ENCODE measurements around the gene GPAM. TPM values are rescaled to one million over a fixed set of nuclear protein-coding genes. Genes with fewer than 3 reads are reported as not detected.

GPAM gene
- total RNA-seq, 2 donors from 2014 or later: 7.8 to 9.3 TPM

DNA sequence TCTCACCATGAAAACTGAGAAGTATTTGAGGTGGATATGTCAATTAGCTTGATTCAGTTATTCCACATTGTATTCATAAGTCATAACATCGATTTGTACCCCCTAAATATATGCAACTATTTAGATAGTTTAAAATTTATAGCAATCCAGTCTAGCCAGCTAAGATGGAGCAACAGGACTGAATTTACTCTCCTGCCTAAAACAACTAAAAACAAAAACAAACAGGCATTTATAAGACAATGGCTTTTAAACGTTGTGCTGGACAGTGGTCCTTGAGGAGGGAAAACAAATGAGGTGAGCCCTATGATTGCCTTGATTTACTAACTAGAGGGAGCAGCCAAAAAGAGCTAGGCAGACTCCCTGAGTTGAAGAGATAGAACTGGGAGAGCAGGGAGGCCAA, 814 bp upstream of the GPAM start:
- H3K27ac ChIP-seq: peak overlapping the region in 1 of 2 donors; percentile 84
- H3K4me1 ChIP-seq: peaks cover 0 to 13% of the 10 kb centered on the region in 2 donors
- H3K36me3 ChIP-seq: no peaks in the 10 kb centered on the region
- H3K9me3 ChIP-seq: no peaks in the 10 kb centered on the region
- H3K4me3 ChIP-seq: peak overlapping the region in 1 of 2 donors; percentile 92
- TF ChIP-seq, protein P1, sequence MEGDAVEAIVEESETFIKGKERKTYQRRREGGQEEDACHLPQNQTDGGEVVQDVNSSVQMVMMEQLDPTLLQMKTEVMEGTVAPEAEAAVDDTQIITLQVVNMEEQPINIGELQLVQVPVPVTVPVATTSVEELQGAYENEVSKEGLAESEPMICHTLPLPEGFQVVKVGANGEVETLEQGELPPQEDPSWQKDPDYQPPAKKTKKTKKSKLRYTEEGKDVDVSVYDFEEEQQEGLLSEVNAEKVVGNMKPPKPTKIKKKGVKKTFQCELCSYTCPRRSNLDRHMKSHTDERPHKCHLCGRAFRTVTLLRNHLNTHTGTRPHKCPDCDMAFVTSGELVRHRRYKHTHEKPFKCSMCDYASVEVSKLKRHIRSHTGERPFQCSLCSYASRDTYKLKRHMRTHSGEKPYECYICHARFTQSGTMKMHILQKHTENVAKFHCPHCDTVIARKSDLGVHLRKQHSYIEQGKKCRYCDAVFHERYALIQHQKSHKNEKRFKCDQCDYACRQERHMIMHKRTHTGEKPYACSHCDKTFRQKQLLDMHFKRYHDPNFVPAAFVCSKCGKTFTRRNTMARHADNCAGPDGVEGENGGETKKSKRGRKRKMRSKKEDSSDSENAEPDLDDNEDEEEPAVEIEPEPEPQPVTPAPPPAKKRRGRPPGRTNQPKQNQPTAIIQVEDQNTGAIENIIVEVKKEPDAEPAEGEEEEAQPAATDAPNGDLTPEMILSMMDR (IDR thresholded peaks at IDR 0.05): no peak
- no peaks in the 10 kb centered on the region for H3K27me3 ChIP-seq
- no peak for DNase-seq (ENCODE audit: low spot score)

DNA sequence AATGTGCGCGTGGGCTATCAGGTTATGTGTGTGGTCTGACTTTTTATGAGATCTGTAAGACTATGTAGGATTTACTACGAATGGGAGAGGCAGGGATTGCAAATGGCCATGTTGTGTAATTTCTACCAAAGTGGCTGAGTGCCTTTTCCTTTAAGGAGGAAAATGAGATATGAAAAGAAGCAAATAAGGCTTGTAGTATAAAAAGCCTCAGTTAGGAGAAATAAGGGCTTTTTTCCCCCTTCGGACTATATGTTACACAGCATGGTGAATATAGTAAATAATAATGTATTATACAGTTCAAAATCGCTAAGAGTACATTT, 447 bp upstream of the GPAM start:
- peaks cover 0 to 13% of the 10 kb centered on the region in 2 donors for H3K4me1 ChIP-seq
- no peak for DNase-seq (ENCODE audit: low spot score)
- no peaks in the 10 kb centered on the region for H3K36me3 ChIP-seq
- no peaks in the 10 kb centered on the region for H3K9me3 ChIP-seq
- H3K27ac ChIP-seq: peak overlapping the region; percentile 77 to 84
- no peaks in the 10 kb centered on the region for H3K27me3 ChIP-seq
- H3K4me3 ChIP-seq: peak overlapping the region; percentile 73 to 92
- TF ChIP-seq, protein P1 (IDR thresholded peaks at IDR 0.05): no peak

DNA sequence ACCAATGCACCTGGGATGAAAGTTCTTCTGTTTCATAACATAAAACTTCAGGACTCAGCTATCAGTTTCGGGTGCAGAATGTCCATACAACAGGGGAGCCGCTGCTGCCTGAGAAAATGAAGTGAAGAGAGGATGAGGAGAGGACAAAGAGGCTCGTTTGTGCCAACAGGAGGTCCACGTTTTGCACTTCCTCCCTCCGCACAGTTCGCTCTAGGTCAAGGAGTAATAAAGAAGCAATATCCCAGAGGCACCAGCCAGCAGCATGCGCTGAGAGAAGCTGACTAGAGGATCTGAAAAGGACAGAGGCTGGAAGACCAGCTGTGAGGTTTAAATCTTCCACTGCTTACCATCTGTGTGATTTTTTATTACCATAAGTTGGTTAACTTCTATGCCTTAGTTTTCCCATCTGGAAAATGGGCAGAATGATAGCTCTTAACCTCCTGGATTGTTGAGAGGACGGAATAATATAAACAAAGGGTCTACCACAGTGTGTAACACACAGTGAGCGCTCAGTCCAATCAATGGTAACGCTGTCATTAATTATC, 709 bp downstream of the GPAM start:
- H3K4me3 ChIP-seq: peak overlapping the region; percentile 73 to 92
- H3K27ac ChIP-seq: peak overlapping the region; percentile 77 to 84
- H3K4me1 ChIP-seq: peaks cover 0 to 13% of the 10 kb centered on the region in 2 donors
- H3K27me3 ChIP-seq: no peaks in the 10 kb centered on the region
- TF ChIP-seq, protein P1 (IDR thresholded peaks at IDR 0.05): no peak
- DNase-seq (ENCODE audit: low spot score): no peak
- H3K9me3 ChIP-seq: no peaks in the 10 kb centered on the region
- no peaks in the 10 kb centered on the region for H3K36me3 ChIP-seq

DNA sequence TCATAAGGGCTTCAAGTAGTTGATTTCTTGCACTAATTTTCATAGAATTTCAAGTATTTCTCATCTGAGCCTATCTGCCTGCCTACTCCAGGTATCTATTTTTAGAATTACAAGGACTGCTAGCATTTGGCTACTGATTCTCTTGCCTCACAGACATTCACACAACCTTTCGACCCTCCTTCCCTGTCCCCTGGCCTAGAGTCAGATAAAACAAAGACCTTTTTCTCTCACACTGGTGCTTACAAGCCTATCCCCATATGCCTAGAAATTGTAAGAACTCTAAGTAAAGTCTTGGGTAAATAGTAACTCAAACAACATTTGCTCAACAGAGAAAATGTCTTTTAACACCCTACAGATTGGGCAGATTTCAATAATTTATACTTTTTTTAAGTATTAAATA, 6.3 kb downstream of the GPAM start:
- TF ChIP-seq, protein P1 (IDR thresholded peaks at IDR 0.05): no peak
- no peaks in the 10 kb centered on the region for H3K27me3 ChIP-seq
- peak overlapping the region in 1 of 2 donors; percentile 60 for H3K27ac ChIP-seq
- H3K9me3 ChIP-seq: no peaks in the 10 kb centered on the region
- H3K4me3 ChIP-seq: no peak overlapping the region
- H3K4me1 ChIP-seq: peaks cover 0 to 5% of the 10 kb centered on the region in 2 donors
- DNase-seq (ENCODE audit: low spot score): no peak
- peaks cover 34% of the 10 kb centered on the region for H3K36me3 ChIP-seq

DNA sequence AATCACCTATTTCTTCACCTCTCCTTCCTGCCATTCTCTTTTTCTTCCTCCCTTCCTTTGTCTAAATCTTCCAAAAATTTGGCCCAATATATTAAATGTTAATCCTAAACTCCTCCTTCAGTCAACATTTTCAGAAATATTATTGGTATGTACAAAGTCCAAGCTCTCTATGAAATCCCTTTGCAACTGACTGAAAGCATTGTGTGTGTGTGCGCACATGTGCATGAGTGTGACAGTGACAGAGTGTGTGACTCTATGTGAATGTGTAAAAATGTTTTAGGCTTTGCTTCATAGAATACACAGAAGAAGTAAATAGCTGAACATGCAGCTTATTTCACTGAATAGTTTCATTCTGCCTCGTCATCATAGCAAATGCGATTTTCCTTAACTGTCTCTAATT, 7.0 kb downstream of the GPAM start:
- no peaks in the 10 kb centered on the region for H3K9me3 ChIP-seq
- H3K27ac ChIP-seq: peak overlapping the region in 1 of 2 donors; percentile 60
- no peaks in the 10 kb centered on the region for H3K27me3 ChIP-seq
- TF ChIP-seq, protein P1 (IDR thresholded peaks at IDR 0.05): no peak
- peaks cover 0 to 5% of the 10 kb centered on the region in 2 donors for H3K4me1 ChIP-seq
- peaks cover 41% of the 10 kb centered on the region for H3K36me3 ChIP-seq
- H3K4me3 ChIP-seq: no peak overlapping the region
- DNase-seq (ENCODE audit: low spot score): no peak

DNA sequence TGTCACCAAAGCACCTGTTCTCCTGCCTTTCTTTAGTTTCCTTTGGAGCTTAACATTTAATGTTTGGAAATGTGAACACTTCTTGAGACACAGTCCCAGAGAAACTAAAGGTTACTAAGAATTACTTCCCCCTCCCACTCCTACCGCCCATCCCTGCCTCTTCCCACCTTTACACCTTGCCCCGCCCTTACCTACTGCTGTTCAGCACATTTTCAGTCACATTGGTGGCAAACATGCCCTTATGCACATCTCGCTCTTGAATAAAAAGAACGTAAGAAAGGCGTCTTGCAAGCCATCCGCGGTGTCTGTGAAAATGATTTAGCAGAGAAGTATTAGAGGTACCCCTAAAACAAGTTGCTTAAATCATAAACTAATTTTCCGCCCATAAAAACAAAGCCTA, 8.2 kb downstream of the GPAM start:
- TF ChIP-seq, protein P1 (IDR thresholded peaks at IDR 0.05): no peak
- H3K4me3 ChIP-seq: no peak overlapping the region
- H3K27ac ChIP-seq: no peak overlapping the region
- no peak for DNase-seq (ENCODE audit: low spot score)
- no peaks in the 10 kb centered on the region for H3K27me3 ChIP-seq
- H3K36me3 ChIP-seq: peaks cover 53% of the 10 kb centered on the region
- no peaks in the 10 kb centered on the region for H3K9me3 ChIP-seq
- peaks cover 0 to 5% of the 10 kb centered on the region in 2 donors for H3K4me1 ChIP-seq
